ENCODE results near the gene PCSK1. TPM values are rescaled to one million over a fixed set of nuclear protein-coding genes. Genes with fewer than 3 reads are reported as not detected.

PCSK1 gene
- polyA plus RNA-seq (2013, experiment 1 of 2): not detected
- polyA plus RNA-seq (2013, experiment 2 of 2): not detected

DNA sequence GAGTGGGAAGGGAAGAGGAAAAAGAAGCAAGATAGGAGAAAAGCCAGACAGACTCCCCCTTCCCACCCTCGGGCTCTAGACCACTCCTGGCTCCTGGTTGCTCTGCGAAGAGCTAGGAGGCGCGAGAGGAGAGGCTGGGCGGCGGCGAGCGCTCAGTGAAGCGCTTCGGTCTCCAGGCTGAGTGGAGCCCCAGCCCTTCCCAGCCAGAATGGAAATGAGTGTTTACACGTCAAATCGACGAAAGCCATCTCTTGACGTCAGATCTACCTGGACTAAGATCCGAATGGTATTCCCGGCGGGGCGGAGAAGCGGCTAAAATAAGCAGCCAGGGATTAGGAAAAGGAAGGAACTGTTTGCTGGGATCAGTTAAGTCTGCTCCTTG is at the start of gene PCSK1:
Gene PCSK1 (minus strand): TSS at position 183 of the 382 bp plus-strand sequence. CDS start 206 bp downstream, outside the sequence.
- peaks cover 54 to 57% of the 10 kb centered on the region in 2 experiments for H3K27me3 ChIP-seq (ENCODE audit: control insufficient read depth in 1 of 2, insufficient read depth in 1 of 2, low read length in 2 of 2)
- H3K23ac ChIP-seq (ENCODE audit: low read length in 2 of 2): peak within 1 kb of the TSS in 1 of 2 experiments; percentile 78
- H3K27ac ChIP-seq (ENCODE audit: low read length, poor library complexity, severe bottlenecking): no peak within 1 kb of the TSS
- H3K36me3 ChIP-seq (ENCODE audit: control insufficient read depth in 1 of 2, insufficient read depth in 2 of 2, low read depth in 1 of 2, low read length in 2 of 2): no peaks in the 10 kb centered on the region
- H3K14ac ChIP-seq (ENCODE audit: low read length in 2 of 2): no peak within 1 kb of the TSS
- no peaks in the 10 kb centered on the region for H3K9me3 ChIP-seq (ENCODE audit: control insufficient read depth, low read length)
- H2AFZ ChIP-seq (ENCODE audit: low read depth, low read length): peak within 1 kb of the TSS; percentile 61
- H3K9ac ChIP-seq (ENCODE audit: low read length): no peak within 1 kb of the TSS
- no peak within 1 kb of the TSS for H2BK12ac ChIP-seq (ENCODE audit: low read length in 2 of 2)
- H3K4me1 ChIP-seq (ENCODE audit: control insufficient read depth, insufficient read depth, low read depth, low read length): peaks cover 12% of the 10 kb centered on the region
- no peak within 1 kb of the TSS for H2AK5ac ChIP-seq (ENCODE audit: low read length, severe bottlenecking)
- no peak within 1 kb of the TSS for H3K18ac ChIP-seq (ENCODE audit: low read depth in 1 of 2, low read length in 2 of 2)
- WGBS: 2% methylated on average over 19 of the region's 19 CpGs
- DNase-seq: no peak
- H2BK5ac ChIP-seq (ENCODE audit: low read depth, low read length, poor library complexity, severe bottlenecking): no peak within 1 kb of the TSS
- no peak within 1 kb of the TSS for H4K91ac ChIP-seq (ENCODE audit: low read length)
- no peak within 1 kb of the TSS for H4K8ac ChIP-seq (ENCODE audit: low read length)
- H3K4ac ChIP-seq (ENCODE audit: low read depth in 1 of 2, low read length in 2 of 2): no peak within 1 kb of the TSS
- H3K79me1 ChIP-seq (replicated peaks; ENCODE audit: low read length, poor library complexity, severe bottlenecking): no peaks in the 10 kb centered on the region
- H2BK15ac ChIP-seq (ENCODE audit: low read depth, poor library complexity, severe bottlenecking): no peak within 1 kb of the TSS
- H3K4me2 ChIP-seq (ENCODE audit: low read length, poor library complexity, severe bottlenecking): no peak within 1 kb of the TSS
- no peak within 1 kb of the TSS for H2BK120ac ChIP-seq (ENCODE audit: low read depth, low read length)
- peak within 1 kb of the TSS in 1 of 2 experiments; percentile 76 for H3K4me3 ChIP-seq (ENCODE audit: insufficient read depth in 1 of 2, low read depth in 1 of 2, low read length in 2 of 2)

DNA sequence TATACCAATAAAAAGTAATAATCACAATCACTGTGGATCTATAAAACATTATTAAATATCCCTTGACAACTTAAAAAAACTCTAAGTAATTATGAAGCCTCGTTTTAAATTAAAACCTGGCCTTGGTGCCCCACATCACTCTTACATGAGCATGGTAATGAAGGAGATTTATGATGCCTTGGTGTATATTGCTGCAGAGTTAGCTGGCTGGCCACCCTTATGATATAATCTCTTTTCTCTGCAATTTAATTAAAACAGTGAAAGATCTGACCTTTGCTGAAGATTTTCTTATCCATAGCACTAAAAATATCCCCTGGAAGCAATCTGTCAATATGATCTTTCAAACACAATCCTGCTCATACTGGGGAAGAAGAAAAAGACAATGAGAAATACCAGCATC is 48.8 kb upstream of the PCSK1 start:
- Histone ChIP-seq H2BK5ac (ENCODE audit: low read depth, low read length, poor library complexity, severe bottlenecking) (no peak overlapping the region), H3K9ac (ENCODE audit: low read length) (no peak overlapping the region), H3K27me3 (ENCODE audit: control insufficient read depth in 1 of 2, insufficient read depth in 1 of 2, low read length in 2 of 2) (peaks cover 0 to 8% of the 10 kb centered on the region in 2 experiments), H2AFZ (ENCODE audit: low read depth, low read length) (no peak overlapping the region), H3K4me2 (ENCODE audit: low read length, poor library complexity, severe bottlenecking) (no peak overlapping the region), H2BK15ac (ENCODE audit: low read depth, poor library complexity, severe bottlenecking) (no peak overlapping the region), H3K9me3 (ENCODE audit: control insufficient read depth, low read length) (no peaks in the 10 kb centered on the region), H3K27ac (ENCODE audit: low read length, poor library complexity, severe bottlenecking) (no peak overlapping the region), H2BK120ac (ENCODE audit: low read depth, low read length) (no peak overlapping the region), H4K8ac (ENCODE audit: low read length) (no peak overlapping the region), H3K18ac (ENCODE audit: low read depth in 1 of 2, low read length in 2 of 2) (no peak overlapping the region), H3K4me3 (ENCODE audit: insufficient read depth in 1 of 2, low read depth in 1 of 2, low read length in 2 of 2) (no peak overlapping the region), H2AK5ac (ENCODE audit: low read length, severe bottlenecking) (no peak overlapping the region), H3K14ac (ENCODE audit: low read length in 2 of 2) (no peak overlapping the region), H3K4ac (ENCODE audit: low read depth in 1 of 2, low read length in 2 of 2) (no peak overlapping the region), H2BK12ac (ENCODE audit: low read length in 2 of 2) (no peak overlapping the region), H3K79me1 (replicated peaks; ENCODE audit: low read length, poor library complexity, severe bottlenecking) (no peaks in the 10 kb centered on the region), H3K36me3 (ENCODE audit: control insufficient read depth in 1 of 2, insufficient read depth in 2 of 2, low read depth in 1 of 2, low read length in 2 of 2) (no peaks in the 10 kb centered on the region), H4K91ac (ENCODE audit: low read length) (no peak overlapping the region), H3K23ac (ENCODE audit: low read length in 2 of 2) (no peak overlapping the region), H3K4me1 (ENCODE audit: control insufficient read depth, insufficient read depth, low read depth, low read length) (no peaks in the 10 kb centered on the region)
- DNase-seq: no peak
- no CpG with 5 or more reads among the region's 1 CpG for WGBS

DNA sequence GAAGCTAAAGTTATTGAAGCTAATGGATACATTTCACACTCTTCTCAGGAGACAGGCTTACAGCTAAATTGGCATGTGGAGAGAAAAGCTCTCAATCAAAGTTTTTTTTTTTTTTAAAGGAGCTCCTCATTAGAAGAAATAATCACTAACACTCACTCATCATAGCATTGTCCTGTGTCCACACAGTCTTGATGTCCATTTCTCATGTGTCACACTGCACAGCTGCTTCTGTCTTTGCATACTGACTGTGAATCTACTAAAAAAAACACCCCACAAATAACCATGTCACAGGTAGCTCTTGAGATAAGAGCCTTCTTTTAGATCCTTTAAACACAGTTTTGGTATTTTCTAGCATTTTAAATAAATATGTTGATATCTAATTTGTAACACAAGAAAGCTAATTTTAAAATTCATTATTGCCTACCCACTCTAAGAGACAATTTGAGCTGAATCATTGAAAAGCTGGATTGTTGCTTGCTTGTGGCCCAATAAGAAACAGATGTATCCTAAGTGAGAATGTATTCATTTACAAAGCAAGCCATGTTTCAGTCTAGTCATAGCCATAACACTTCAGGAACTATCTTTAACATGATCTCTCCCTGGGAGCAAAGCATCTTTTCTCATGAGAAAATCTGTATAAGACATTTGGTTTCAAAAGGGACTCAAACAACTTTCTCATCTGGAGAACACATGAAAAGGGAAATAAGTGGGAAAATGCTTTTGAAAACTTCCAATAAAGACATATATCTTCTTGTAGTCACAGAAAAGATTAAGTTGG is 48.1 kb upstream of the PCSK1 start:
- no peak overlapping the region for H3K23ac ChIP-seq (ENCODE audit: low read length in 2 of 2)
- no peak overlapping the region for H3K18ac ChIP-seq (ENCODE audit: low read depth in 1 of 2, low read length in 2 of 2)
- H3K4me3 ChIP-seq (ENCODE audit: insufficient read depth in 1 of 2, low read depth in 1 of 2, low read length in 2 of 2): no peak overlapping the region
- no peak overlapping the region for H3K27ac ChIP-seq (ENCODE audit: low read length, poor library complexity, severe bottlenecking)
- H2BK5ac ChIP-seq (ENCODE audit: low read depth, low read length, poor library complexity, severe bottlenecking): no peak overlapping the region
- no peaks in the 10 kb centered on the region for H3K36me3 ChIP-seq (ENCODE audit: control insufficient read depth in 1 of 2, insufficient read depth in 2 of 2, low read depth in 1 of 2, low read length in 2 of 2)
- H3K9ac ChIP-seq (ENCODE audit: low read length): no peak overlapping the region
- H3K4me2 ChIP-seq (ENCODE audit: low read length, poor library complexity, severe bottlenecking): no peak overlapping the region
- H2AK5ac ChIP-seq (ENCODE audit: low read length, severe bottlenecking): no peak overlapping the region
- no peak overlapping the region for H4K8ac ChIP-seq (ENCODE audit: low read length)
- no peaks in the 10 kb centered on the region for H3K79me1 ChIP-seq (replicated peaks; ENCODE audit: low read length, poor library complexity, severe bottlenecking)
- H2BK15ac ChIP-seq (ENCODE audit: low read depth, poor library complexity, severe bottlenecking): no peak overlapping the region
- no peak overlapping the region for H2BK12ac ChIP-seq (ENCODE audit: low read length in 2 of 2)
- H3K4ac ChIP-seq (ENCODE audit: low read depth in 1 of 2, low read length in 2 of 2): no peak overlapping the region
- no peak overlapping the region for H2BK120ac ChIP-seq (ENCODE audit: low read depth, low read length)
- no peaks in the 10 kb centered on the region for H3K4me1 ChIP-seq (ENCODE audit: control insufficient read depth, insufficient read depth, low read depth, low read length)
- no peak overlapping the region for H4K91ac ChIP-seq (ENCODE audit: low read length)
- no peak overlapping the region for H2AFZ ChIP-seq (ENCODE audit: low read depth, low read length)
- H3K14ac ChIP-seq (ENCODE audit: low read length in 2 of 2): no peak overlapping the region
- no peaks in the 10 kb centered on the region for H3K9me3 ChIP-seq (ENCODE audit: control insufficient read depth, low read length)
- peaks cover 0 to 2% of the 10 kb centered on the region in 2 experiments for H3K27me3 ChIP-seq (ENCODE audit: control insufficient read depth in 1 of 2, insufficient read depth in 1 of 2, low read length in 2 of 2)
- no peak for DNase-seq

DNA sequence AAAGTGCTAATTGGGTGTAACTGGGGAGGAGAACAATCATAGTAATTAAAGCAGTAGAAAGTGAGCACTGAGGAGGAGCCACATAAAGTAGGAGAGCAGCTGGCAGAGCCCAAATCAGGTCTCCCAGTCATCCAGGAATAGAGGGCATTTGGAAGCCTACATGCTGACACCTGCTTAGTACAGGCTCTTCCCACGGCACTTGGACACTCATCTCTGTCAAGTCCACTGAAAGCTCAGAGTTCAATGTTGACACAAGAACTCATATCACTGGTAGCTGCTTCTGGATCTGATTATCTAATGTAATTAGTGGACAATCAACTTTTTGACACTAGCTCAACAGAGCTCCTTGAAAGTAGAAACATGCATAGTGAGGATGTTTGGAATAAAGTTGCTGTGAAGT is 45.9 kb upstream of the PCSK1 start:
- H3K27me3 ChIP-seq (ENCODE audit: control insufficient read depth in 1 of 2, insufficient read depth in 1 of 2, low read length in 2 of 2): no peaks in the 10 kb centered on the region
- WGBS: 71% methylated on average over 1 of the region's 1 CpG
- no peaks in the 10 kb centered on the region for H3K36me3 ChIP-seq (ENCODE audit: control insufficient read depth in 1 of 2, insufficient read depth in 2 of 2, low read depth in 1 of 2, low read length in 2 of 2)
- H2BK120ac ChIP-seq (ENCODE audit: low read depth, low read length): no peak overlapping the region
- no peaks in the 10 kb centered on the region for H3K9me3 ChIP-seq (ENCODE audit: control insufficient read depth, low read length)
- no peak overlapping the region for H3K4ac ChIP-seq (ENCODE audit: low read depth in 1 of 2, low read length in 2 of 2)
- no peak overlapping the region for H3K27ac ChIP-seq (ENCODE audit: low read length, poor library complexity, severe bottlenecking)
- no peak overlapping the region for H2BK5ac ChIP-seq (ENCODE audit: low read depth, low read length, poor library complexity, severe bottlenecking)
- no peak overlapping the region for H2AFZ ChIP-seq (ENCODE audit: low read depth, low read length)
- no peak overlapping the region for H4K91ac ChIP-seq (ENCODE audit: low read length)
- H2BK12ac ChIP-seq (ENCODE audit: low read length in 2 of 2): no peak overlapping the region
- H3K79me1 ChIP-seq (replicated peaks; ENCODE audit: low read length, poor library complexity, severe bottlenecking): no peaks in the 10 kb centered on the region
- no peak overlapping the region for H3K23ac ChIP-seq (ENCODE audit: low read length in 2 of 2)
- no peak overlapping the region for H3K4me2 ChIP-seq (ENCODE audit: low read length, poor library complexity, severe bottlenecking)
- H3K18ac ChIP-seq (ENCODE audit: low read depth in 1 of 2, low read length in 2 of 2): no peak overlapping the region
- no peak overlapping the region for H3K4me3 ChIP-seq (ENCODE audit: insufficient read depth in 1 of 2, low read depth in 1 of 2, low read length in 2 of 2)
- no peak overlapping the region for H3K14ac ChIP-seq (ENCODE audit: low read length in 2 of 2)
- no peak overlapping the region for H2AK5ac ChIP-seq (ENCODE audit: low read length, severe bottlenecking)
- H3K4me1 ChIP-seq (ENCODE audit: control insufficient read depth, insufficient read depth, low read depth, low read length): no peaks in the 10 kb centered on the region
- H4K8ac ChIP-seq (ENCODE audit: low read length): no peak overlapping the region
- DNase-seq: no peak
- no peak overlapping the region for H3K9ac ChIP-seq (ENCODE audit: low read length)
- H2BK15ac ChIP-seq (ENCODE audit: low read depth, poor library complexity, severe bottlenecking): no peak overlapping the region

Measured in mesenchymal stem cell (in vitro differentiated cells and primary cell).